Measurements from ENCODE around the gene ZRANB1. TPM values are rescaled to one million over a fixed set of nuclear protein-coding genes. Genes with fewer than 3 reads are reported as not detected.

The ZRANB1 gene
- total RNA-seq, 1 experiment from 2014 or later: 22.6 TPM

- ChIA-PET CTCF (interaction anchor here (0.5 kb wide), 1 partner anchor 27 kb away, joined by 3 read pairs; no protein-coding TSS in a partner anchor), POLR2A (ENCODE audit: low non-redundant PET) (no interaction called here)
- BruUV-seq (replicated peaks): no TSS peak
- intact Hi-C loops (cut with micrococcal nuclease; ENCODE audit: unreplicated experiment): no loop called here
- TF ChIP-seq EZH2 (IDR thresholded peaks at IDR 0.05; ENCODE audit: borderline replicate concordance, low read depth, low read length, poor library complexity, severe bottlenecking) (no peak), CTCF (conservative IDR thresholded peaks at IDR 0.05; ENCODE audit: low read depth, low read length) (no peak)
- H3K36me3 ChIP-seq (ENCODE audit: insufficient read depth, low read length, poor library complexity, severe bottlenecking): peaks cover 41% of the 10 kb centered on the region
- no peak for DNase-seq (ENCODE audit: low spot score)
- no peaks in the 10 kb centered on the region for H3K9me3 ChIP-seq (ENCODE audit: low read depth, low read length, poor library complexity, severe bottlenecking)
- H3K27ac ChIP-seq (ENCODE audit: low read depth, low read length, poor library complexity, severe bottlenecking): no peak overlapping the region
- H3K4me3 ChIP-seq (ENCODE audit: low read depth, low read length, poor library complexity, severe bottlenecking): no peak overlapping the region
- H3K27me3 ChIP-seq (replicated peaks; ENCODE audit: insufficient read depth, low read depth, low read length, poor library complexity): no peaks in the 10 kb centered on the region
- H3K4me1 ChIP-seq (ENCODE audit: insufficient read depth, low read length, poor library complexity, severe bottlenecking): no peaks in the 10 kb centered on the region
These were observed 59.6 kb downstream of the ZRANB1 start for GRCh38 chr10:125001313-125002046.

- Histone ChIP-seq H3K36me3 (ENCODE audit: insufficient read depth, low read length, poor library complexity, severe bottlenecking) (peaks cover 35% of the 10 kb centered on the region), H3K4me1 (ENCODE audit: insufficient read depth, low read length, poor library complexity, severe bottlenecking) (no peaks in the 10 kb centered on the region), H3K4me3 (ENCODE audit: low read depth, low read length, poor library complexity, severe bottlenecking) (no peak overlapping the region), H3K27ac (ENCODE audit: low read depth, low read length, poor library complexity, severe bottlenecking) (no peak overlapping the region), H3K27me3 (replicated peaks; ENCODE audit: insufficient read depth, low read depth, low read length, poor library complexity) (no peaks in the 10 kb centered on the region), H3K9me3 (ENCODE audit: low read depth, low read length, poor library complexity, severe bottlenecking) (no peaks in the 10 kb centered on the region)
- no peak for DNase-seq (ENCODE audit: low spot score)
- no TSS peak for BruUV-seq (replicated peaks)
- TF ChIP-seq EZH2 (IDR thresholded peaks at IDR 0.05; ENCODE audit: borderline replicate concordance, low read depth, low read length, poor library complexity, severe bottlenecking) (no peak), CTCF (conservative IDR thresholded peaks at IDR 0.05; ENCODE audit: low read depth, low read length) (no peak)
- CTCF ChIA-PET: no interaction called here
- POLR2A ChIA-PET (ENCODE audit: low non-redundant PET): no interaction called here
- intact Hi-C loops (cut with micrococcal nuclease; ENCODE audit: unreplicated experiment): no loop called here
These were observed 60.1 kb downstream of the ZRANB1 start for GRCh38 chr10:125002047-125002422.

DNA sequence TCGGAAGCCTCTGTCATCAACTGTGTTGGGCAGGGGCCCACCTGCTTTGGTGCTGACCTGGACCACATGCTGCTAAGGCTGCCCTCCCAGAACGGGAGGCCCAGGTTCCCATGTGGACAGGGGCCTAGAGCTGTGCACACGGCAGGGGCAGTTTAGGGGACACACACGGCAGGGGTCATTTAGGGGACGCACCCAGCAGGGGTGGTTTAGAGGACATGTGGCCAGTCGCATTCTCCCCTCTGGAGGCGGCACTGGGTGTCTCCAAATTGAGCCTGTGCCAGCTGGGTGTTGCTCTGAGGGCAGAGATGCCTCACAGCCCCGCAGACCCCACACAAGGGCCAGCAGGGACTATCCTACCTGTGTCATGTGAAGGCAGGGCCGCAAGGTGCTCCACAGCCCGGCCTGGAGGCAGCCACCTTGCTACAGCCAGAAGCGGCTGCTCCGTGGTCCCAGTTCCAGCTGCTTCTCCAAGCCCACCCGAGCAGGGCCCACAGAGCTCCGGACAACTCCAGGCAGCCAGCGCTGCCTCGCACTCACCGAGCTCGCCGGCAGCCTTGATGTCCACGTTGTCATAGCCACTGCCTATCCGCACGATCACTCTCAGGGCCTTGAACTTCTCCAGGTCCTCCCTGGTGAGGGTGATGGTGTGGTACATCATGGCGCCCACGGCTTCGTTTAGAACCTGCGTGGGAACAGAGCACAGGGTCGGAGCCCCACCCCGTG lies 60.7 kb downstream of the ZRANB1 start:
- no peak for TF ChIP-seq EZH2 (IDR thresholded peaks at IDR 0.05; ENCODE audit: borderline replicate concordance, low read depth, low read length, poor library complexity, severe bottlenecking)
- TF ChIP-seq CTCF (conservative IDR thresholded peaks at IDR 0.05; ENCODE audit: low read depth, low read length): no peak
- Histone ChIP-seq H3K27ac (ENCODE audit: low read depth, low read length, poor library complexity, severe bottlenecking) (no peak overlapping the region), H3K27me3 (replicated peaks; ENCODE audit: insufficient read depth, low read depth, low read length, poor library complexity) (no peaks in the 10 kb centered on the region), H3K9me3 (ENCODE audit: low read depth, low read length, poor library complexity, severe bottlenecking) (no peaks in the 10 kb centered on the region), H3K4me3 (ENCODE audit: low read depth, low read length, poor library complexity, severe bottlenecking) (no peak overlapping the region), H3K4me1 (ENCODE audit: insufficient read depth, low read length, poor library complexity, severe bottlenecking) (no peaks in the 10 kb centered on the region), H3K36me3 (ENCODE audit: insufficient read depth, low read length, poor library complexity, severe bottlenecking) (peaks cover 30% of the 10 kb centered on the region)
- ChIA-PET POLR2A (ENCODE audit: low non-redundant PET) (no interaction called here), CTCF (no interaction called here)
- no peak for DNase-seq (ENCODE audit: low spot score)
- BruUV-seq (replicated peaks): no TSS peak
- intact Hi-C loops (cut with micrococcal nuclease; ENCODE audit: unreplicated experiment): no loop called here

Data from A673 (cell line).